ENCODE data around the gene COPS4. TPM values are rescaled to one million over a fixed set of nuclear protein-coding genes. Genes with fewer than 3 reads are reported as not detected.
"Not testable (repeated sequence)": the region's sequence is repeated elsewhere in the genome, so short reads cannot be mapped to it uniquely, and the experiment has no call there.

The COPS4 gene
- total RNA-seq, 1 donor from 2014 or later: 89.6 TPM

GRCh38 chr4:83023599-83023998, 11.4 kb upstream of the COPS4 start:
- DNase-seq (ENCODE audit: low read depth in 2 of 2): not testable (repeated sequence)

- DNase-seq (ENCODE audit: low read depth in 2 of 2): no peak
These were observed 10.8 kb upstream of the COPS4 start for GRCh38 chr4:83024233-83024632.

DNA sequence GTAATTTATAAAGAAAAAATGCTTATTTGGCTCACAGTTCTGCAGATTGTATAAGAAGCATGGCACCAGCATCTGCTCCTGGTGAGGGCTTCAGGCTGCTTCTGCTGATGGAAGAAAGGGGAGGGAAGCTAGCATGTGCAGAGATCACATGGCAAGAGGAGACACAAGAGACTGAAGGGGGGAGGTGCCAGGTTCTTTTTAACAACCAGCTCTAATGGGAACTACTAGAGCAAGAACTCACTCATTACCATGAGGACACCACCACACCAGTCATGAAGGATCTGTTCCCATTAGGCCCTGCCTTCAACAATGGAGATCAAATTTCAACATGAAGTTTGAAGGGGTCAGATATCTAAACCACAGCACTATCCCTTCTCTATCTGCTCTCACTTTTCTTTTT, 9.4 kb upstream of the COPS4 start:
- DNase-seq (ENCODE audit: low read depth in 2 of 2): no peak

- no peak for DNase-seq (ENCODE audit: low read depth in 2 of 2)
These were observed 6.0 kb upstream of the COPS4 start for GRCh38 chr4:83028976-83029375.

- no peak for DNase-seq (ENCODE audit: low read depth in 2 of 2)
These were observed 5.3 kb upstream of the COPS4 start for GRCh38 chr4:83029688-83030087.

DNA sequence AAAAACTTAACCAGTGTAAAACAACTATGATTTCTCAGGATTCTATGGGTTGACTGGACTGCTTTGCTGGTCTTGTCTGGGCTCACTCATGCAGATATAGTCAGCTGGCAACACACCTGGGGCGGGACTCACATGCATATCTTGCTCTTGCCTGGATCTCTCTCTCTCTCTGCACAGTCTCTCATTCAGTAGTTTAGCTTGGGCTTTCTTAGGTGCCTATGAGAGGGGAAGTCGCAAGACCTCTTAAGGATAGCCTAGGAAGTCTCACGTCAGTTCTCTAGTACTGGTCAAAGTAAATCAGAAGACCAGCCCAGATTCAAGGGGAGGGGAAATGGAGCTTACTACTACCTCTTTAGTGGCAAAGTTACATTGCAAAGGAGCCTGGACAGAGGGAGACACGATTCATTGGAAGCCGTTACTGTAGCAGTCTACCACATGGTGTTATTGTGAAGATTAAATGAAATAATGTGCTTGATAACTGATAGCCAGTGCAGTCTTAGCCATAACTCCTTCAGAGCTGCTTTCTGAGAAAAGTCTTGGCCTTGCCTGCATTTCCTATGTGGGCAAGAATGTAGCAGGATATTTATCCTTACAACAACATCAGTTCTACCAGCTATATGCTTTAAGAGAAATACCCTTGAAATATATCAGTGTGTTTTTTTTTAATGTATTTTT, 2.1 kb downstream of the COPS4 start:
- no peak for DNase-seq (ENCODE audit: low read depth in 2 of 2)

DNA sequence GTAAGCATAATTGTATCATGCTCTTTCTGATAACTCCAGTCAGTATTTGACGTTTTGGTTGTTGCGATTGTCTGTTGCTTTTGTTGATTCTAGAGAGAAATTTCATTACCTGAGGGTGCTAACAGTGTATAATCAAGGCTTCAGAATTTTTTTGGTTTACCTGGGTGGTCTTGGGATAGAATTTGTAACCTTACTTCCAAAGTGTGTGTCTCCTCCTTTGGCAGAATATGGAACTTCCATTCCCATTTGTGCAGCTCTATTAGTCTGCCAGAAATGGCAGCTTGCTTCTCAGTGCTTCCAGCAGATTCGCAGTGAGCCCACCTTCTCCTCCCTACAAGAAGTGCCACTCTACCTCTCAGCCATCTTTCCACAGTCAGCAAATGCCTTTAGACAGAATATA, 5.3 kb downstream of the COPS4 start:
- no peak for DNase-seq (ENCODE audit: low read depth in 2 of 2)

DNA sequence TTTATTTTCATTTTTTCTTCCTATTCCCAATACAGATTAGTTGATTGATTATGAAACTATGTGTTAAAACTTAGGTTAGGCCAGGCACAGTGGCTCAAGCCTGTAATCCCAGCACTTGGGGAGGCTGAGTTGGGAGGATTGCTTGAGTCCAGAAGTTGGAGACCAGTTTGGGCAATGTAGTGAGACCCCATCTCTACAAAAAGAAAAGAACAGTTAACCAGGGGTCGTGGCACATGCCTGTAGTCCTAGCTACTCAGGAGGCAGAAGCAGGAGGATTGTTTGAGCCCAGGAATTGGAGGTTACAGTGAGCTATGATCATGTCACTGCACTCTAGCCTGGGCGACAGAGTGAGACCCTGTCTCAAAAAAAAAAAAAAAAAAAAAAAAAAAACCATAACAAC, 8.2 kb downstream of the COPS4 start:
- not testable (repeated sequence) for DNase-seq (ENCODE audit: low read depth in 2 of 2)

GRCh38 chr4:83043801-83044407, 8.9 kb downstream of the COPS4 start:
- no peak for DNase-seq (ENCODE audit: low read depth in 2 of 2)

DNA sequence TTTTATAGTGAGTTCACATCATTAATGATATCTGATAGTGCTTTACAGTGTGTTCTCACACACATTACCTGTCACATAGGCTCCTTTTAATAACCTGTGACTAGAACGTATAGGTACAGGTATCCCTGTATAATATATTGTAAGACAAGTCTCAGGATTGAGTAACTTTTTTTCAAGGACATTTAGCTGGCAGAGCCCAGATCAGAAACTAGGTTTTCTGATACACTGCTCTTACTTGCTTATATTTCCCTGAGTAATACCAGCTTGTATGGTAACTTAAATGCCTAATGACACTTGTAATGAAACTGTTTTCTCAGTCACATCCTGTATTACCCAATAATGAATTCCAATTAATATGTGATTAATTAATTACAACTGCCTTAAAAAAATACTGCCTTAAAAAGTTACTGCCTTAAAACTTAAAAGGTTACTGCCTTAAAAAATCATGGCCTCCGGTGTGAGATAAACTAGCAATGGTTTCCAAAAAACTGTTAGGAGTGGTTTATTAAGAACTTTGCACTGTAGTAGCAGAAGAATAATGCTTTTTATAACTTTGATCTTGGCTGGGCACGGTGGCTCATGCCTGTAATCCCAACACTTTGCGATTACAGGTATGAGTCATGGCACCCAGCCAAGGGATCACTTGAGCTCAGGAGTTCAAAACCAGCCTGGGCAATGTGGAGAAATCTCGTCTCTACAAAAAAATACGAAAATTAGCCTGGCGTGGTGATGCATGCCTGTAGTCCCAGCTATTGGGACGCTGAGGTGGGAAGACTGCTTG, 11.9 kb downstream of the COPS4 start:
- DNase-seq (ENCODE audit: low read depth in 2 of 2): no peak

DNA sequence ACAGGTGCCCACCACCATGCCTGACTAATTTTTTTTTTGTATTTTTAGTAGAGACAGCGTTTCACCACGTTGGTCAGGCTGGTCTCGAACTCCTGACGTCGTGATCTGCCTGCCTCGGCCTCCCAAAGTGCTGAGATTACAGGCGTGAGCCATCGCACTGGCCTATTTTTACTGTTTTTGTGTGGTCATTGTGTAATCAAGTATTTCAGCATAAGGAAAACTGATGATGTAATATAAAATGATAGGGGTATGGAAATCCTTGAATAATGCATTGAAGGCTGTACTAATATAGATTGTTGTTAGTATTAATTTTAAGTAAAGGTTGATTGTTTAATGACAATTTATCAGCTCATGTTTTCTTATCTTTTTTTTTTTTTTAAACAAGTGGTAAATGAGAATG, 13.8 kb downstream of the COPS4 start:
- DNase-seq (ENCODE audit: low read depth in 2 of 2): not testable (repeated sequence)

DNA sequence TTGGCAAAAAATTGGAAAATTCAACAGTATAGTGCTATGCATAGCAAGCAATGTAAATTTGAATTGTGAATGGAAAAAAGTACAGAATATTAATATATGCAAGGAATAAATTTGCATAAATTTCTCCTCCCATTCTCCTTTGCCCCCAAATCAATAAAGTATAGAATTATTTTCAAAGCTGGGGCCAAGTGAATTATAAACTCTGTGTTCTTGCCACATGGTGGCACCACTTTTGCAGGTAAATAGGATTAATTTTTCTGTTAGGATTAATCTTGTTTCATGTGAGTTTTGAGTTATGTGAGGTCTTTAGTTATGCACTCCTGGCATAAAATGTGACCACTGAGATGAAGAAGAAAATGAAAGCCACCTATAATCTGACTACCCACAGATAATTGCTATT, 19.9 kb downstream of the COPS4 start:
- peak; percentile 33 to 47 for DNase-seq (ENCODE audit: low read depth in 2 of 2)

- DNase-seq (ENCODE audit: low read depth in 2 of 2): no peak
These were observed 27.8 kb downstream of the COPS4 start for GRCh38 chr4:83062739-83063138.

- no peak for DNase-seq (ENCODE audit: low read depth in 2 of 2)
These were observed 30.3 kb downstream of the COPS4 start for GRCh38 chr4:83065266-83065665.

DNA sequence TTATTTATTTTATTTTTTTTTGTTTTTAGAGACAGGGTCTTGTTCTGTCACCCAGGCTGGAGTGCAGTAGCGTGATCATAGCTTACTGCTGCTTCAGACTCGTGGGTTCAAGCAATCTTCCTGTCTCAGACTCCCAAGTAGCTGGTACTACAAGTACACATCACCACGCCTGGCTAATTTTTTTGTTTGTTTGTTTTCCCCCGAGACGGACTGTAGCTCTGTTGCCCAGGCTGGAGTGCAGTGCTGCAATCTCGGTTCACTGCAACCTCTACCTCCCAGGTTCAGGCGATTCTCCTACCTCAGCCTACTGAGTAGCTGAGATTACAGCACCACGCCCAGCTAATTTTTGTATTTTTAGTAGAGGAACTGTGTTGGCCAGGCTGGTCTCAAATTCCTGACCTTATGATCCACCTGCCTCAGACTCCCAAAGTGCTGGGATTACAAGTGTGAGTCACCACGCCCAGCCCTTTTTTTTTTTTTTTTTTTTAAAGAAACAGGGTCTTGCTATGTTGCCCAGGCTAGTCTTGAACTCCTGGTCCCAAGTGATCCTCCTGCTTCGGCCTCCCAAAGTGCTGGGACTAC, 32.2 kb downstream of the COPS4 start:
- DNase-seq (ENCODE audit: low read depth in 2 of 2): no peak

DNA sequence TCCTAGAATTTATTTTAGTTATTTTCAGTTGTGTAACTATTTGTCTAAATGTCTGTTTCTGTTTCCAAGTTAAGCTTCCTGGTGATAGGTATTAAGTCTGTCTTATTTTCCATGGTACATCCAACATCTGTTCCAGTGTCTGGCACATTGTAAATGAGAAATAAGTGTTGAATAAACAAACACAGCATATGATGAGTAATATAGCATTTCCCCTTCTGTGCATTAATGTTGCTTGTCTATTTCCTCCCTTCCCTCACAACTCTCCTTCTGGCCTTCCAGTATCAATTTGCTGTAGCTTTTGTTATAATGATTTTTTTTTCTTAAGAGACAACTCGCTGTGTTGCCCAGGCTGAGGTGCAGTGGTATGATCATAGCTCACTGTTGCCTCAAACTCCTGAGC, 36.1 kb downstream of the COPS4 start:
- DNase-seq (ENCODE audit: low read depth in 2 of 2): peak; percentile 71 to 86

DNA sequence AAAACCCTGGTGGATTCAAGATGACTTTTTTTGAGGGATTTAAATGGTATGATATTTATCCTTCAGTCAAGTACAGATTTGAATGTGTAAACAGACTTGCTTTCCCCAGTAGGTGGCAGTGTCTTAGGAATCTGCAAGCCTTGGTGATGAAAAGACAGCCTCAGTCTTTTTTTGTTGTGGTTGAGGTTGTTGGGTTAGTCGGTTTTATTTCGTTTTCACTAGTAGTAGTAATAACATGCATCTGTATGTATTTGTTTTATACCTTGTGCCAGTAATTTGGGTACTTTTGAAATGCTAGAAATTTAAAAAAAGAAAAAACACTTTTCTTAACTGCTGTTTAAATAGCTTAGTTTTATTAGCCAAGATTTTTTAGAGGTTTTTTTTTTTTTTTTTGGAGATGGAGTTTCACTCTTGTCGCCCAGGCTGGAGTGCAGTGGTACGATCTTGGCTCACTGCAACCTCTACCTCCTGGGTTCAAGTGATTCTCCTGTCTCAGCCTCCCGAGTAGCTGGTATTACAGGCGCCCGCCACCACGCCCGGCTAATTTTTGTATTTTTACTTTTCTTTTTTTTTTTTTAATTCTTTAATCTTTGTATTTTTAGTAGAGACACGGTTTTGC, 39.2 kb downstream of the COPS4 start:
- peak; percentile 82 to 83 for DNase-seq (ENCODE audit: low read depth in 2 of 2)

GRCh38 chr4:83074783-83075182, 39.8 kb downstream of the COPS4 start:
- DNase-seq (ENCODE audit: low read depth in 2 of 2): not testable (repeated sequence)

- DNase-seq (ENCODE audit: low read depth in 2 of 2): peak; percentile 48 to 79
These were observed 40.5 kb downstream of the COPS4 start for GRCh38 chr4:83075311-83076095.

DNA sequence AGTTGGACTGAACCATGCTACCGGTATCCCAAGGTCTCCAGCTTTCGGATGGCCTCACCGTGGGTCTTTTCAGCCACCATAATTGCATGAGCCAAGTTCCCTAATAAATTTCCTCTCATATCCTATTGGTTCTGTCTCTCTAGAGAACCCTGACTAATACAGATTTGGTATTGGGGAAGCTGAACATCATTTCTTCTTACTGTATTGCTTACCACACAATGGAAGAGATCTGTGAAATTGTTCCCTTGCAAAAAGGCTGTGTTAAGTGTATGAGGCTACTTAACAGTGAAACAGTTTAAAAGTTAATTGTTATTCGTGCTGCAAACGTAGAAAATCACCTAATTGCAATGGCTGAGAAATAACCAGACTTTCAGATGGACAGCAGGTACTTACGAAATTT, 45.6 kb downstream of the COPS4 start:
- no peak for DNase-seq (ENCODE audit: low read depth in 2 of 2)

DNA sequence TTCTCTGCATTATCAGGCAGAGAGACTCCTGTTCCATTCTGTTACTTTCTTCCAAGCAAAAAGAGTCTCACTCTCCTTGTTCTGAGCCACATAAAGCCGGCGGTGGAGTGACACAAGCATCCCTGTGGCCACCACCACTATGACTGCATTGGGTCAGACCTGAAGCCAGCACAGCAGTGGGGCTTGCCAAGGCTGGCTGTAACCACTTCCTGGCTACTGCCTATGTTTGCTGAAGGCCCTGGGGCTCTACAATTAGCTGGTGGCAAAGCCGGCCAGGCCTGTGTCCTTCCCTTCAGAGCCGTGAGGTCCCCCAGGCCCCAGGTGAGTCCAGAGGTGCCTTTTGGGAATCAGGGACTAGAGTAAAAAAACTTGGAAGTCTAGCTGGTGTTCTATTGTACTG, 47.8 kb downstream of the COPS4 start:
- DNase-seq (ENCODE audit: low read depth in 2 of 2): peak; percentile 56 to 62
